Vagina (tissue), 2 donors: ENCODE results near the gene ERN1. TPM values are rescaled to one million over a fixed set of nuclear protein-coding genes. Genes with fewer than 3 reads are reported as not detected.

Source experiments
- DNase-seq, 2 donors: peaks; one replicate each; pipeline ENCODE4 v3.0.0-alpha.2; 2017; ENCODE audit errors: extremely low spot score in 2 of 2
- H3K27ac ChIP-seq: fragments of 200-600 bp; sonication (generic); one replicate; pipeline ENCODE4 v1.5.1; 2019
- H3K27me3 ChIP-seq: fragments of 200-600 bp; sonication (generic); one replicate; pipeline ENCODE4 v1.5.1; 2019
- H3K36me3 ChIP-seq, 2 donors: fragments of 200-600 bp; sonication (generic); one replicate each; pipeline ENCODE4 v1.5.1; 2017 to 2019
- H3K4me1 ChIP-seq: fragments of 200-600 bp; sonication (generic); one replicate; pipeline ENCODE4 v1.5.1; 2019
- H3K4me3 ChIP-seq, 2 donors: fragments of 200-600 bp; sonication (generic); 1 replicate in 1 of 2; 2 replicates in 1 of 2; pipeline ENCODE4 v1.5.1; 2016 to 2019
- H3K9me3 ChIP-seq: fragments of 200-600 bp; sonication (generic); one replicate; pipeline ENCODE4 v1.5.1; 2019
- POLR2A ChIP-seq, 2 donors: fragments of 450-650 bp; IDR thresholded peaks; one replicate each; pipeline ENCODE4 v1.6.1; 2017; ENCODE audit warnings: antibody characterized with exemption in 2 of 2, mild to moderate bottlenecking in 2 of 2, moderate library complexity in 2 of 2
- POLR2AphosphoS5 ChIP-seq, 2 donors: sonication (generic); formaldehyde crosslinking; IDR thresholded peaks; one replicate each; pipeline ENCODE4 v1.9.0; 2017; ENCODE audit warnings: antibody characterized with exemption in 2 of 2, mild to moderate bottlenecking in 2 of 2, low read depth in 1 of 2; ENCODE audit not compliant: insufficient read depth in 1 of 2
- intact Hi-C: fragments of 100-400 bp; cut with DNase I; formaldehyde crosslinking; loops from one replicate; pipeline ENCODE4 v1.15.1; 2023
- total RNA-seq: library from RNA; depleted of rRNA; stranded (reverse); fragments of >200 nt; gene quantifications from one replicate; pipeline ENCODE4 v1.2.3, GENCODE V29; 2016
- TF ChIP-seq, protein P1 (sequence below), 3 experiments: fragments of 450-650 bp in 2 of 3; fragments of 200-600 bp in 1 of 3; sonication (generic) in 1 of 3; IDR thresholded peaks; one replicate each; pipeline ENCODE4 v1.5.1; 2017 to 2019; ENCODE audit warnings: antibody characterized with exemption in 3 of 3, mild to moderate bottlenecking in 2 of 3, moderate library complexity in 2 of 3

Gene ERN1
- total RNA-seq, 1 donor from 2014 or later, result 31.4 TPM

DNA sequence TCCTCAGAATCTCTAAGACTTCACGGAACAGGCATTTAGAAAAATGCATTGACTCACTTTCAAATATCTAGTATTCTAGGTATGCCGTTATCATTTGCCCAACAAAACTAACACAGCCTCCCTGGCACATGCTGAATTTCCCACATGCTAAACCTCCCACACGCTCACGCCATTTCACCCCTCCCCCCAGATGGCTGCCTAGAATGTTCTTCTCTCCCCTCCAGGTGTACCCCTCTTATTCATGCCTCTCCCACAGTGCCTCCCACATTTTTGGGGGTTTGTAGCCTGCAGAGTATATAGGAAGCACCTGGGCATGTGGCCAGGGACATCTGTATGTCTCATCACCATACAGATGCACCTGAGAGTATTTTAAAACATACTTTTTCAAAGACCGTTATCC lies 71.3 kb downstream of the ERN1 start:
- Histone ChIP-seq H3K36me3 (peaks cover 0 to 58% of the 10 kb centered on the region in 2 donors), H3K4me1 (peaks cover 3% of the 10 kb centered on the region)

DNA sequence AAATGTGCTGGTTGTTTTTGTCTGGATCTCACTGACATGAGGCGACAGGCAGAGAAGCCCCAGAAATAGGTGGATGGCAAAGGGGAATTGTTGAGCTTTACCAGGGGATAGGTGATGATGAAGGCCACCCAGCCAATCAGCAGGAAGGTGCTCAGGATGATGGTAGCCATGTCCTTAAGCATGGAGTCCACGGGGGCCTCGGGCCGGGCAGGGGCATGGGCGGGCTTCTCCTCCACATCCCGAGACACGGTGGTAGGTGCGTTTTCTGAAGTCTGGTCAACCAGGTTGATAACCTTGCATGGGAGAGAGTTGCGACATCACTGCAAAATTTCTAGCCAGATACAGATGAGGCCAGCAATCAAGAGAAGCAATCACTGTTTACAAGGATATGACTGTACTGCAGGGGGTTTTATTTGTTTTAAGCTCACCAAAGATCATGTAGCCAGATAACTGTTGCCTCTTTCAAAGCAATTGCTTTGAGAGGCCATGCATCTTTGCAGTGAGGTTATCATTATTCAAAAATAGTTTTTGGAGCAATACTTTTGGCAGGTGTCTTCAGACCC lies 72.2 kb downstream of the ERN1 start:
- DNase-seq, result no peak
- H3K4me3 ChIP-seq, result no peak overlapping the region
- no peaks in the 10 kb centered on the region for H3K27me3 ChIP-seq
- no peaks in the 10 kb centered on the region for H3K4me1 ChIP-seq
- no peaks in the 10 kb centered on the region for H3K9me3 ChIP-seq
- TF ChIP-seq, protein P1, sequence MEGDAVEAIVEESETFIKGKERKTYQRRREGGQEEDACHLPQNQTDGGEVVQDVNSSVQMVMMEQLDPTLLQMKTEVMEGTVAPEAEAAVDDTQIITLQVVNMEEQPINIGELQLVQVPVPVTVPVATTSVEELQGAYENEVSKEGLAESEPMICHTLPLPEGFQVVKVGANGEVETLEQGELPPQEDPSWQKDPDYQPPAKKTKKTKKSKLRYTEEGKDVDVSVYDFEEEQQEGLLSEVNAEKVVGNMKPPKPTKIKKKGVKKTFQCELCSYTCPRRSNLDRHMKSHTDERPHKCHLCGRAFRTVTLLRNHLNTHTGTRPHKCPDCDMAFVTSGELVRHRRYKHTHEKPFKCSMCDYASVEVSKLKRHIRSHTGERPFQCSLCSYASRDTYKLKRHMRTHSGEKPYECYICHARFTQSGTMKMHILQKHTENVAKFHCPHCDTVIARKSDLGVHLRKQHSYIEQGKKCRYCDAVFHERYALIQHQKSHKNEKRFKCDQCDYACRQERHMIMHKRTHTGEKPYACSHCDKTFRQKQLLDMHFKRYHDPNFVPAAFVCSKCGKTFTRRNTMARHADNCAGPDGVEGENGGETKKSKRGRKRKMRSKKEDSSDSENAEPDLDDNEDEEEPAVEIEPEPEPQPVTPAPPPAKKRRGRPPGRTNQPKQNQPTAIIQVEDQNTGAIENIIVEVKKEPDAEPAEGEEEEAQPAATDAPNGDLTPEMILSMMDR (IDR thresholded peaks at IDR 0.05), result no peak
- TF ChIP-seq POLR2A (IDR thresholded peaks at IDR 0.05) (no peak), POLR2AphosphoS5 (IDR thresholded peaks at IDR 0.05; ENCODE audit: insufficient read depth in 1 of 2, low read depth in 1 of 2) (no peak)
- peaks cover 0 to 66% of the 10 kb centered on the region in 2 donors for H3K36me3 ChIP-seq
- H3K27ac ChIP-seq, result no peak overlapping the region
- intact Hi-C loops, result no loop called here

More for the DNA sequence above, 71.3 kb downstream of the ERN1 start:
- Histone ChIP-seq H3K9me3 (no peaks in the 10 kb centered on the region), H3K27ac (no peak overlapping the region), H3K4me3 (no peak overlapping the region), H3K27me3 (no peaks in the 10 kb centered on the region)
- TF ChIP-seq, protein P1 (IDR thresholded peaks at IDR 0.05), result no peak
- TF ChIP-seq POLR2A (IDR thresholded peaks at IDR 0.05) (no peak), POLR2AphosphoS5 (IDR thresholded peaks at IDR 0.05; ENCODE audit: insufficient read depth in 1 of 2, low read depth in 1 of 2) (no peak)
- DNase-seq, result no peak
- intact Hi-C loops, result no loop called here

DNA sequence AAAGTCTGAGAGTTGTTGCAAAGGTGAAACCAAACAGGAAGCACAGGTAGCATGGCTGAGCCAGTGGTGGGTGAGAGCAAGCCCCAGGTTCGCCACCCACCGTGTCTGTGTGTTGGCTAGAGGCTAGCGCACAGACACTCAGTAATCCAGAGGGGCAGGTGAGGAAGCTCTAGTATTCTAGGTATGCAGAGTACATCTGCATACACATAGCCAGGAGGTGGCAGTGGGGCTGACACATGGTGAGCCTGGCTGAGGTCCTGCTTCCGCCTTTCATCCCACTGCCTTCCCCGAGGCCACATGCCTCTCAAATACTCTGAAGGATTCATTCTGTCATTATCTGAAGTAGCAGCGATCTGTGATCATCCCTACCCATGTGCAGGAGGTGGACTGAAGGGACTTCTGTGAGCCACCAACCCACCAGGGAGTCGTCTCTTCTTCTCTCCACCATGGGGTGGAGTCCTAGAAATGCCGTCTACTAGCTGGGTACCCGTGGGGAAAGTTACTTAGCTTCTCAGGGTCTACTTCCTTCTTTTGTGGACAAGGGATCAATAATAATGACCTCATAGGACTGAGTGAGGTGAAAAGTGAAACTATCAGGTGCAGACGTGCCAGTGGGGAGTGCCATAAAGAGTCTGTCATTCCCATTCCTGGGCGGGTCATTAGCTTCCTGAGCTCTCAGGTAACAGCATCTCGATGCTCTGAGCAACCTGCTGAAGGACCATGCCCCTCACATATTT lies 73.5 kb downstream of the ERN1 start:
- Histone ChIP-seq H3K4me1 (no peaks in the 10 kb centered on the region), H3K4me3 (no peak overlapping the region), H3K27ac (no peak overlapping the region), H3K36me3 (peaks cover 0 to 78% of the 10 kb centered on the region in 2 donors), H3K27me3 (no peaks in the 10 kb centered on the region), H3K9me3 (no peaks in the 10 kb centered on the region)
- no peak for TF ChIP-seq POLR2A (IDR thresholded peaks at IDR 0.05)
- no peak for DNase-seq
- intact Hi-C loops, result no loop called here

DNA sequence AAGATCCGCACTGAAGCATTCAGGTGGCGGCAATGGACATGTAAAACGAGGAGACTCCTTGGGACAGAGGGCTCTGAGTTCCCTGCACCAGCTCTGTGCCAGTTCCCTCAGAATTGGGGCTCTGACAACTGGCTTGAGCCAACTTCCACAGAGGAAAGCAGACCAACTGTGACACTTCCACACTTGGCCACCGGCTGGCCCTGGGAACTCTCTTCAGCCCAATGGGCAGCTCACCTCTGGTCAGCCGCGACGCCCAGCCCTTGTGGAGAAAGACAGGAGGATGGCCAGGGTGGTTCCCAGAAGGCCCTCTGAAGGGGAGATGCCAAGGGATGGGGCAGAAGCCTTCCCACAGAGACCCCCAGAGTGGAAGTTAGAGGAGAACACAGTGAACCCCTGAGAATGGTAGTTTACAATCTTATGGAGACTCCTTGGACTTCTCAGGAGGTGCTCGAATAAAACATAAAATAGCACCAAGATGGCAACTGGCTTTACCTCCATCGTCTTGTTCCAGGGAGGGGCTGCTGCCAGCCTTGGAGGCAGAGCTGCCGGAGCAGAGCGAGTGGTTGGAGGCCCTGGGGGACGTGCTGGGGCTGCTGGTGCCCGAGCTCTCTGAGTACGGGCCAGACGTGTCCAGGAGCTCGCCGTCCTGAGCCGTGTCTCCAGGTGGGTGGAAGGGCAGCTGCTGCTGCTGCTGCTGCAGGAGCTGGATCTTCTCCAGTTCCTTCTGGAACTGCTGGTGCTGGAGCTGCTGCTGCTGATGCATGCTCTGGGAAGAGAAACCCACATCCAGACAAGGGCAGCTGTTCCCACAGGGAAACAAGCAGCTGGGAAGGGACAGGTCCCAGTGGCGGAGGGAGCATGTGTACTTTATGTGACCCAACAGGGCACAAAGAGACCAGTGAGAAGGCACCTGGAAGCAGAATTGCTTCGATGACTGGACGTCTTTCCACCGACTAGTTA lies 74.5 kb downstream of the ERN1 start:
- H3K27me3 ChIP-seq, result no peaks in the 10 kb centered on the region
- H3K4me3 ChIP-seq, result no peak overlapping the region
- intact Hi-C loops, result no loop called here
- H3K27ac ChIP-seq, result no peak overlapping the region
- H3K36me3 ChIP-seq, result peaks cover 0 to 81% of the 10 kb centered on the region in 2 donors
- no peaks in the 10 kb centered on the region for H3K4me1 ChIP-seq
- DNase-seq, result no peak
- TF ChIP-seq POLR2A (IDR thresholded peaks at IDR 0.05), result no peak
- TF ChIP-seq, protein P1 (IDR thresholded peaks at IDR 0.05), result no peak
- no peak for TF ChIP-seq POLR2AphosphoS5 (IDR thresholded peaks at IDR 0.05; ENCODE audit: insufficient read depth in 1 of 2, low read depth in 1 of 2)
- H3K9me3 ChIP-seq, result no peaks in the 10 kb centered on the region

DNA sequence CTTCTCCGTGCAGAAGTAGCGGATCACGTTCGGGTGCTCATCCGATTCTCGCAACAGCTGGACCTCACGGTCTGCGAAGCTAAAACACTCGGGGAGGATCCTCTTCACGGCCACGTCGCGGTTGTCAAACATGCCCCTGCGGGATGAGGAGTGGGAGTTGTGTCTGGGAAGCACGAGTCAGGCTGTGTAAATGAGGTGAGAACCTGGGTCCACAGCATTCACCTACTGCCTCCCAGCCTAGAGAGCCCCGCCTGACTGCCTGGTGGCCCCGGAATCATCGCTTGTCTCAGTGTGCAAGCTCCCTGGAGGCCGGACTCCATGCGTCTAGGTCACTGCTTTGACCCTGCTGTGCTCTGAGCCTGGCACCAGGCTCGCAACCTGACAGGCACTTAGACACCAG lies 75.6 kb downstream of the ERN1 start:
- H3K36me3 ChIP-seq, result peaks cover 0 to 77% of the 10 kb centered on the region in 2 donors
- H3K9me3 ChIP-seq, result no peaks in the 10 kb centered on the region
- H3K27me3 ChIP-seq, result no peaks in the 10 kb centered on the region
- intact Hi-C loops, result no loop called here
- TF ChIP-seq, protein P1 (IDR thresholded peaks at IDR 0.05), result no peak
- no peak for TF ChIP-seq POLR2A (IDR thresholded peaks at IDR 0.05)
- TF ChIP-seq POLR2AphosphoS5 (IDR thresholded peaks at IDR 0.05; ENCODE audit: insufficient read depth in 1 of 2, low read depth in 1 of 2), result no peak
- H3K4me3 ChIP-seq, result no peak overlapping the region
- no peak for DNase-seq
- H3K27ac ChIP-seq, result no peak overlapping the region
- no peaks in the 10 kb centered on the region for H3K4me1 ChIP-seq
